GM08714 (cell line): ENCODE results near the gene PAPPA2.

ENCODE experiments used
- H3K4me3 ChIP-seq: fragments of 200-500 bp; sonication (Bioruptor generic); 2 replicates; pipeline ENCODE4 v1.5.1; 2014; ENCODE audit warnings: mild to moderate bottlenecking, low read length, inconsistent platforms
- ZNF274 ChIP-seq: IDR thresholded peaks from 2 replicates; pipeline ENCODE4 v1.6.1; 2012; ENCODE audit warnings: mild to moderate bottlenecking, low read depth, low read length

The PAPPA2 gene

DNA sequence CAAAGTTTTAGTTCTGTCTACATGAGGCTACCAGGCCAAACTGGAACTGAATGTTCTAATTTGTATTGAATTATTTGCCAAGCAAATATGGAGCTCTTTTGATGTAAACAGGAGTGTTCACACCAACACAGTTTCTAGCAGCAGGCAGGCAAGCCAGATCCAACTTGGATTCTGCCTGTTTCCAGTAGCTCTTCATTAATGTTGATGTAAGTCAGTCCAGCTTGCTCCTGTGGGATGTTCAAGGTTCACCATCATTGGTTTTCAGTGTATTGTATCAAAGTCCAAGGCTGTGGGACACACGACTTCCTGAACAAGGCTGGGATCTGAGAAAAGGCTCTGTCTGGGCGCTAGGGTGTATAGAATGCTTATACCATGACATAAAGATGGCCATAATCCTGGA, 68.1 kb downstream of the PAPPA2 start:
- TF ChIP-seq ZNF274, result no peak
- H3K4me3 ChIP-seq, result no peak overlapping the region

DNA sequence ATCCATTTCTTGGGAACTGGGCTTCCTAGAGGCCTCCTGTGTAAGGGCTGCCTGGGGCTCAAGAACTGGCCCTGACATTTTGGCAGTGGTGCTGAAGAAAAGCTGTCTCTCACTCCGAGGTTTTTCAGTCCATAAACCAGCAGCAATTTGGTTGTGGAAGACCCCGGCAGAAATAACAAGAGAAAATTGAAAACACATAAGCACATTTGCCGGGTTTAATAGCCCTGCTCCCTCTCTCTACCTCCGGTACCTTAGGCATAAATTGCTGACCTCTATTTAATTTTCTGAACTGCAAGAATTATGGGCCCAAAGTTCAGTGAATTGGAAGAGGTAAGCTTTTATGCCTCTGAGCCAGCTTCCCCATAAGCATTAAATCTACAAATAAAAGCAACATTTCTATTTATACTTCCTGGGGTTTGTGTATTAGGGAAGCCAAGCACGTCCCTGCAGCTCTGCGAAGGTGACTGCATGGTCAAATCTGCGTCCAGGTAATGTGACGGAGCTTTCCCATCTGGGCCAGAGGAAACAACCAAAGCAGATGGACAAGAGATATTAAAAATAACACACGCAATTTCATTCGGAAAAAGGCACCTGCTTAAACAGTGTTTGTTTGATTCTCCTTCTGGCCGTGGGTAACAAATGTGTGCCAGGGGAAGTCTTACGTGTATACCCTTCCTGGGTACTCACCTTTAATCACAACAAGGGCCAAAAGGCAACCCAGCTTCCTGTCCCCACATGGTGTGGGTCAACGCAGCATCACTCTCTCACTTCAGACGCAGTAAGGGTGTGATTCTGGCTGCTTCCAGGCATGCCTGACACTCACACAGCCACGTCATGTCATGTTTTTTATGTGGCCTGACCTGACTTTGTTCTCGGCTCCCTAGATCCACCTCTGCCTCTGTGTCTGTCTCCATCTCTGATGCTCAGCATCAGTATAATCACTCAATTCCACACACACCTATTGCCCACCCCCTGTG, 69.2 kb downstream of the PAPPA2 start:
- no peak overlapping the region for H3K4me3 ChIP-seq
- TF ChIP-seq ZNF274, result no peak

DNA sequence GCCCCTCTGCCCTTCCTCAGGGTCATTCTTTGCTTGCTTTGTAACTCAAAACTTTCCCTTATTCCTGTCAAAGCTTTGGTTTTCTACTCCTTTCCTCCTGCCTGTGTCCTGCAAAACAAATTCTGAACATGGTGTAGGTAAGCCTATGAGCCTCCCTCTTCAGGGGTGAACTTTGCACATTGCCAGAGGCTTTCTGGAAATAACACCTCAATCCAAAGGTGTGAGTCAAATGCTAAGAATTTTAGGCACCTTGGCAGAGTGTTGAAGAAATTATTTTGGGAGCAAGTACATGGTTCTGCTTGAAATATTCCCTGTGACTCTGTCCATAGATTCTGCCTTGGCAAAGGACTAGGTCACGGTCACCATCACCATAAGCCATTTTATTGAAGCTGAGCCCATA, 70.0 kb downstream of the PAPPA2 start:
- TF ChIP-seq ZNF274, result no peak

DNA sequence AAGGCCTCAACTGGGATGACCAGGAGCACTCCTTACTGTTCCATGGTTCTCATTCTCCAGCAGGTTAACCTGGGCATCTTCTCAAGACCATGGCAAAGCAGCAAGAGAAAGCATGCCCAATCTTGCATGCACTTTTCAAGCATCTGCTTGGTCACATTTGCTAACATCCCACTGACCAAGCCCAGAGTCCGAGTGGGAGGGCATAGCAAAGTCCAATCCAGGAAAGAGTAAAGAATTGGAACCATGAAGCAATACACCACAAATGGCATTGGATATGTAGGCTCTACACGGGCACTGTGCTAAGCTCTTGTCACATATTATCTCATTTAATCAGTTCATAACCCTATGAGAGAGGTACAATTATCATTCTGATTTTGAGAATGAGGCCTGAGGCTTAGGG, 73.6 kb downstream of the PAPPA2 start:
- TF ChIP-seq ZNF274, result no peak

More for the DNA sequence above, 70.0 kb downstream of the PAPPA2 start:
- H3K4me3 ChIP-seq, result no peak overlapping the region

GRCh38 chr1:176539018-176539417, 76.0 kb downstream of the PAPPA2 start:
- H3K4me3 ChIP-seq, result no peak overlapping the region
- TF ChIP-seq ZNF274, result no peak

More for the DNA sequence above, 73.6 kb downstream of the PAPPA2 start:
- no peak overlapping the region for H3K4me3 ChIP-seq

- no peak overlapping the region for H3K4me3 ChIP-seq
- no peak for TF ChIP-seq ZNF274
Measured at GRCh38 chr1:176540428-176540827, 77.5 kb downstream of the PAPPA2 start.

GRCh38 chr1:176541663-176542062, 78.7 kb downstream of the PAPPA2 start:
- no peak overlapping the region for H3K4me3 ChIP-seq
- TF ChIP-seq ZNF274, result no peak

DNA sequence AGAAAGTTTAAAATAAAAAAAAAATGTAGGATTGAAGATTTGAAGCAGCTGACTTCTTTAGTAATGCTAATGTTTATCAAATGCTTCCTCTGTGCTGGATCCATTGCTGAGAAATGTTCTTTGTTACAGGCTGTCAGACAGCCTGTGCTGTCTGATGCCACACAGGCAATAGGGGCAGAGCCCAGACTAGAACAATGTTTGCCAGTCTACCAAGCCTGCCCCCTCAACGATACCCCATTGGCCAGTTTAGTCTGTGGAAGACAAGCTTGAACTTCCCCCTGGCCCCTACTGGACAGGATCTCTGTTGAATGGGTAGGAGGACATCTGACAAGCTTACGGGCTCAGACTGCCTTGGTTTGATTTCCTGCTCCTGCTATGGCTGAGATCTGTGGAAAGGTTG, 79.4 kb downstream of the PAPPA2 start:
- no peak for TF ChIP-seq ZNF274
- H3K4me3 ChIP-seq, result no peak overlapping the region

GRCh38 chr1:176543360-176544129, 80.6 kb downstream of the PAPPA2 start:
- TF ChIP-seq ZNF274, result no peak
- no peak overlapping the region for H3K4me3 ChIP-seq

DNA sequence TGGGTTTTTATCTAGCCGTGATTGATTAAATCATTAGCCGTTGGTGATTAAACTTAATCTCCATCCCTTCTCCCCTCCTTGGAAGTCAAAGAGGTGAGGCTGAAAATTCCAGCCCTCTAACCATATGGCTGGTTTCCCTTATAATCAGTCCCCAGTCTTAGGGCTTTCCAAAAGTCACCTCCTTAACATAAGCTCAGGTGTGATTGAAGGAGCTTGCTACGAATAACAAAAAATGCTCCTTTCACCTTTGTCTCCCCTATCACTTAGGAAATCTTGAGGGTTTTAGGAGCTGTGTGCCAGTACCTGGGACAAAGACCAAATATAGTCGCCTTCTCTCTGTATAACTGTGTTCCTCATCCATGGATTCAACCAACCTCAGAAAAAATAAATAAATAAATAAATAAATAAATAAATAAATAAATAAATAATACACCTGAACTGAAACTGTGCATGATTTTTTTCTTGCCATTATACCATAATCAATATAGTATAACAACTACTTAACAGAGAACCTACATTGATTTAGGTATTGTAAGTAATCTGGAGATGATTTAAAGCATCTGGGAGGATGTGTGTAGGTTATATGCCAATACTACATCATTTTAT, 82.2 kb downstream of the PAPPA2 start:
- H3K4me3 ChIP-seq, result no peak overlapping the region
- no peak for TF ChIP-seq ZNF274

- no peak for TF ChIP-seq ZNF274
- no peak overlapping the region for H3K4me3 ChIP-seq
Measured at GRCh38 chr1:176546825-176547224, 83.8 kb downstream of the PAPPA2 start.

GRCh38 chr1:176551146-176551545, 88.2 kb downstream of the PAPPA2 start:
- H3K4me3 ChIP-seq, result no peak overlapping the region
- no peak for TF ChIP-seq ZNF274

GRCh38 chr1:176552217-176552991, 89.4 kb downstream of the PAPPA2 start:
- no peak overlapping the region for H3K4me3 ChIP-seq
- no peak for TF ChIP-seq ZNF274

GRCh38 chr1:176552999-176553398, 90.0 kb downstream of the PAPPA2 start:
- no peak for TF ChIP-seq ZNF274
- H3K4me3 ChIP-seq, result no peak overlapping the region

GRCh38 chr1:176556288-176556687, 93.3 kb downstream of the PAPPA2 start:
- no peak overlapping the region for H3K4me3 ChIP-seq
- no peak for TF ChIP-seq ZNF274
